VCaP (cell line): Measurements from ENCODE around the gene MT1A.

ENCODE experiments used
- H3K27ac ChIP-seq: fragments of 450-650 bp; 2 replicates; pipeline ENCODE4 v1.5.1; 2017
- TF ChIP-seq, protein P1 (sequence below): fragments of 450-650 bp; conservative IDR thresholded peaks from 2 replicates; pipeline ENCODE4 v1.5.1; 2017; ENCODE audit warnings: mild to moderate bottlenecking, moderate library complexity

The MT1A gene

DNA sequence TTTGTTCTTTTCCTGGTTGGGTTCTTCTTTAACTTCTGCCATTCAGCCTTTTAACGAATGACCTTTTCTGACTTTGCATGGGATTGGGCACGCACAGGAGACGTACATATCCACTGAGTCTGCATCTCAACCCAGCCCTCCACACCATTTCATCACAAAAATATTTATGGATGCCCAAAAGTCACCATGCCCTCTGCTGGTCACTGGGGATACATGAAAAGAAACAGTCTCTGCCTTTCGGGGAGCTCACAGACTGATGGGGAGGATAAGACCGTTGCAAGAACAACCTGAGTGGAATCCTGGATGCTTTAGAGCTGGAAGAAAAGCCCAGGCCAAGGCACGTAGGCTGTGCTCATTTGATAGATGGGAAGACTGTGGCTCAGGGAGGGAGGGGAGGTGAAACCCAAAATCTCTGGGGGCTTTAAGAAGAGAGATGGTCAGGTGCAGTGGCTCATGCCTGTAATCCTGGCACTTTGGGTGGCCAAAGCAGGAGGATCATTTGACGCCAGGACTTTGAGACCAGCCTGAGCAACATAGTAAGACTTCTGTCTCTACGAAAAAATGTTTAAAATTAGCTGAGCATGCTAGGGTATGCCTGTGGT lies 38.0 kb upstream of the MT1A start:
- TF ChIP-seq, protein P1, sequence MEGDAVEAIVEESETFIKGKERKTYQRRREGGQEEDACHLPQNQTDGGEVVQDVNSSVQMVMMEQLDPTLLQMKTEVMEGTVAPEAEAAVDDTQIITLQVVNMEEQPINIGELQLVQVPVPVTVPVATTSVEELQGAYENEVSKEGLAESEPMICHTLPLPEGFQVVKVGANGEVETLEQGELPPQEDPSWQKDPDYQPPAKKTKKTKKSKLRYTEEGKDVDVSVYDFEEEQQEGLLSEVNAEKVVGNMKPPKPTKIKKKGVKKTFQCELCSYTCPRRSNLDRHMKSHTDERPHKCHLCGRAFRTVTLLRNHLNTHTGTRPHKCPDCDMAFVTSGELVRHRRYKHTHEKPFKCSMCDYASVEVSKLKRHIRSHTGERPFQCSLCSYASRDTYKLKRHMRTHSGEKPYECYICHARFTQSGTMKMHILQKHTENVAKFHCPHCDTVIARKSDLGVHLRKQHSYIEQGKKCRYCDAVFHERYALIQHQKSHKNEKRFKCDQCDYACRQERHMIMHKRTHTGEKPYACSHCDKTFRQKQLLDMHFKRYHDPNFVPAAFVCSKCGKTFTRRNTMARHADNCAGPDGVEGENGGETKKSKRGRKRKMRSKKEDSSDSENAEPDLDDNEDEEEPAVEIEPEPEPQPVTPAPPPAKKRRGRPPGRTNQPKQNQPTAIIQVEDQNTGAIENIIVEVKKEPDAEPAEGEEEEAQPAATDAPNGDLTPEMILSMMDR: peak; percentile 74
- no peak overlapping the region for H3K27ac ChIP-seq

DNA sequence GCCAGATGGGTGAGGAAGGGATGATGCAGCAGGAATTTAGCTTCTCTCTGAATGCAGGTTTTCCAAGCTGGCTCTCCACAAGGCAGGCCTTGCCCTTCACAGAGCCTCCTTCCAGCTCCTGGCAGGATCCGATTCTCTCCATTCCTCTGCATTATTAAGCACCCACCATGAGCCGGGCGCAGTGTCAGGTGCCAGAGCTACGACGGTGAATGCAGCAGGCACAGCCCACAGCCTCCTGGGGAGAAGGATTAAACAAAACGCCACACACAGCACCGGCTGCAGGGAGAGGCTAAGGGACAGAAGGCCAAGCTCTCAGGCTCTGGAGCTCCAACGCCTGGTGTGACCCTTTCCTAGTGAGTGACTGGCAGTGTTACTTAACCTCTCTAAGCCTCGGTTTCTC lies 37.1 kb upstream of the MT1A start:
- no peak overlapping the region for H3K27ac ChIP-seq
- TF ChIP-seq, protein P1: no peak

DNA sequence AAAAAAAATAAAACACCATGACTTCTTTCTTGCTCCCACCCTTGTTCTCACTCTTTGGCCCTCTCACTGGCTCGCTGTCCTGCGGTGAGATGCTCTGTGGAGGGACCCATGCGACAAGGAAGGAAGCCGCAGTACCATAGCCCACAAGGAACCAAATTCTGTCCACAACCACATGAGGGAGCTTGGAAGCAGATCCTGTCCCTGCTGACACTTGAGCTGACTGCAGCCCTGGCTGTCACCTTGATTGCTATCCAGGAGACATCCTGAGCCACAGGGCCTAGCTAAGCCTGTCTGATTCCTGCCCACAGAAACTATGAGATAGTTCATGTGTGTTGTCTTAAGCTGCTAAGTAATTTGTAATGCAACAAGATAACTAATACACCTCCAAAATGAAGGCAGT lies 34.9 kb upstream of the MT1A start:
- TF ChIP-seq, protein P1: peak; percentile 69
- peak overlapping the region; percentile 26; the same call in 1 of the 2 replicates for H3K27ac ChIP-seq

DNA sequence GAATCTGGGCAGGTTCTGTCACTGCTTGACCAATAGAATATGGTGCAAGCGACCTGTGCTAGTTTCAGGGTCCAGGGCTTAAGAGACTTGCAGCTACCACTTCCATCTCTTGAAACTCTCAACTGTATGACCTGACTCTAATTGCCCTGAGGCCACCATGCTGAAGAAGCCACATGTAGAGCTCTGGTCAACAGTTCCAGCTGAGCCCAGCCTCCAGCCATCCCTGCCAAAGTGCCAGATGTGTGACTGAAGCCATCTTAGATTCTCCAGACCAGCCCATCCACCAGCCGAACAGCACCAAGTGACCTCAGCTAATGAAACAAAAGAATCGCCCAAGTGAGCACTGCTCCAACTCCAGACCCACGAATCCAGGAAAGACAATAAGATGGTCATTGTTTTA lies 33.5 kb upstream of the MT1A start:
- no peak overlapping the region for H3K27ac ChIP-seq
- TF ChIP-seq, protein P1: no peak

DNA sequence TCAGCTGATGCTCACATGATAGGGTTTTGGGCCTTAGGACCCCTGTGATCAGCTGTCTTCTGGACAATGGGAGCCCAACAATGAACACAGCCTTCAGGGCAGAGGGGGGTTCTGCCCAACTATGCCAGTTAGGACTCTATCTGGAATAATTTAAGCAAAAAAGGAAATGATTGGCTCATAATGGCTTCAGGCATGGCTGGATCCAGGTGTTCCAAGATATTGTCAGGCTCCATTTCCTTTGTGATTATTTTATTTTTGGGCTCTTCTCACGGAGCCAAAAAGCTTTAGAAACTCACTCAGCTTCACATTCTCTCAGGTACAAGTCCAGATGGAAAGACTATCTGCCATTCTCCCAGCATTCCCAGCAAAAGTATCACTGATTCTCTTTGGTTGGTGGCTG lies 33.0 kb upstream of the MT1A start:
- TF ChIP-seq, protein P1: no peak
- H3K27ac ChIP-seq: peak overlapping the region; percentile 84

DNA sequence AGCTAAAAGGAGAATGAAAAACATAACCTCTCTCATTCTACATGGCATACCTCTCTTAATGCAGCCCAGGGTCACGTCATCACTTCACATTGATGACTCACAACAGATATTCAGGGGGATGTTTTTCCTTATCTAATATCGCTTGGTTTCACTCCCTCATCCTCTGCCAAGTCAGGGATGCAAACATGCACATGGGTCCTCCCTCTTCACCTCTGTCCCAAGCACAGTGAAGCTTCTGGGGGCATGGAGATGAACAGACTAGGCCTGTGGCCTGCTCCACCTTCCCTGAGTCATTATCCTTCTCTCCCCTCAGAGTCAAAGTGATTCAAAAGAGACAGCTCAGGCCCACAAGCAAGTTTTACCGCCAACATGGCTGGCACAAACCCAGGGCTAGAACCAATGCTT lies 32.4 kb upstream of the MT1A start:
- TF ChIP-seq, protein P1: no peak
- peak overlapping the region; percentile 84 for H3K27ac ChIP-seq

DNA sequence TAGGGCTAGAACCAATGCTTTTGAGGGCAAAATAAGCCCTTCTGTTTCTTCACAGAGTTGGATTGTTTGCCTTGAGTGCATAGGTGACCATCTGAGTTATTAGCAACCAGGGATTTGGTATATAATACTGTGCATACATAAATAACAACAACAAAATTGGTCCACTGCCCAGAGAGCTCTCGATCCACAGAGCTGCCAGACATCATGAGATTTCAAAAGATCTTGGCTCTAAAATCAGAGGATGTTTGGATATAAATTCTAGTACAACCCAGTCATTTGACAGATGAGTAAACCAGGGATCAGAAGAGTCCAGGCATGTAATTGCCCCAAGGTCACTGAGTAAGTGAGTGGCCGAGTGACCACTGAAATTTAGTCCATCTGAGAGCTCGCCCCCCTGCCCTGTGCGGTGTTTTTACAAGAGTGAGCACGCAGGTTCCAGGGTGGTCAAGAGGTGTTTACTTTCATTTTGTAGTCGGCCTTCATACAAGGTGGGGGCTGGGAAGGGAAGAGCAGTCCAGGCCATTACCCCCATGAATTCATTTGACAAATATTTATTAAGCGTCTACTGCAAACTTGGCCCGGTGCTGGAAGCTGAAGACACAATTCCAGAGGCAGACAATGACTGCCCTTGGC lies 31.9 kb upstream of the MT1A start:
- TF ChIP-seq, protein P1: no peak
- H3K27ac ChIP-seq: peak overlapping the region; percentile 84
